Panc1 (cell line): ENCODE results near the gene LDHD. TPM values are rescaled to one million over a fixed set of nuclear protein-coding genes. Genes with fewer than 3 reads are reported as not detected.

Experiments
- ATAC-seq: fragments of 200-7000 bp; cut with Tn5 transposase; 2 replicates; pipeline ENCODE4 v1.9.1; 2020; ENCODE audit warnings: mild to moderate bottlenecking, moderate library complexity
- BruUV-seq: library from RNA; stranded (reverse); fragments of 400-500 nt; replicated peaks from 2 replicates; lab custom pipeline; 2021; lab: Mats Ljungman, UMichigan
- CTCF ChIA-PET: fragments of 300-600 bp; sonication (Branson Sonifier 250); formaldehyde crosslinking; loops from one replicate; lab custom pipeline; 2022; ENCODE audit warnings: antibody characterized with exemption; lab: Charles Lee
- POLR2A ChIA-PET: fragments of 300-600 bp; sonication (Branson Sonifier 250); formaldehyde crosslinking; loops from one replicate; lab custom pipeline; 2022; ENCODE audit warnings: antibody characterized with exemption; lab: Charles Lee
- DNase-seq: peaks from one replicate; pipeline ENCODE4 v3.0.0-alpha.2; 2010; ENCODE audit warnings: low read depth, low spot score
- H3K27ac ChIP-seq: 2 replicates; pipeline ENCODE4 v1.5.1; 2011; ENCODE audit warnings: mild to moderate bottlenecking, low read length, inconsistent platforms
- H3K27me3 ChIP-seq: fragments of 200-500 bp; sonication (Bioruptor generic); 2 replicates; pipeline ENCODE4 v1.6.0; 2014; ENCODE audit warnings: low read length, inconsistent platforms; ENCODE audit not compliant: control insufficient read depth, insufficient read depth
- H3K36me3 ChIP-seq: fragments of 200-500 bp; sonication (Bioruptor generic); 2 replicates; pipeline ENCODE4 v1.5.1; 2014; ENCODE audit warnings: inconsistent platforms, mild to moderate bottlenecking, low read length, moderate library complexity; ENCODE audit not compliant: control insufficient read depth, insufficient read depth
- H3K4me1 ChIP-seq: 2 replicates; pipeline ENCODE4 v1.5.1; 2011; ENCODE audit warnings: inconsistent platforms, mild to moderate bottlenecking, low read length, moderate library complexity; ENCODE audit not compliant: control insufficient read depth, insufficient read depth
- H3K4me3 ChIP-seq, 2 experiments: 2 replicates each; pipeline ENCODE4 v1.5.1; 2011 to 2012; ENCODE audit warnings: low read depth in 2 of 2, low read length in 2 of 2, mild to moderate bottlenecking in 2 of 2, inconsistent platforms in 1 of 2, moderate library complexity in 1 of 2
- H3K9me3 ChIP-seq: fragments of 200-500 bp; sonication (Bioruptor generic); 2 replicates; pipeline ENCODE4 v1.5.1; 2014; ENCODE audit warnings: low read depth, mild to moderate bottlenecking, inconsistent platforms, low read length, moderate library complexity; ENCODE audit not compliant: control insufficient read depth, insufficient read depth
- POLR2AphosphoS5 ChIP-seq: IDR thresholded peaks from 2 replicates; pipeline ENCODE4 v1.6.1; 2012; ENCODE audit warnings: mild to moderate bottlenecking, low read depth, low read length, moderate library complexity
- SIN3A ChIP-seq: IDR thresholded peaks from 2 replicates; pipeline ENCODE4 v1.6.1; 2012; ENCODE audit warnings: low read depth, mild to moderate bottlenecking, low read length, moderate library complexity, borderline replicate concordance; ENCODE audit not compliant: insufficient read depth
- TCF7L2 ChIP-seq: IDR thresholded peaks from 2 replicates; pipeline ENCODE4 v1.6.1; 2011; ENCODE audit warnings: mild to moderate bottlenecking, low read depth, low read length, inconsistent platforms
- in situ Hi-C: cut with HindIII; loops from 2 replicates; pipeline ENCODE4 v1.10.0; 2016; ENCODE audit warnings: low sequenced_read_pairs, low pct_unique_long_range_greater_than_20kb
- intact Hi-C: fragments of 100-400 bp; cut with micrococcal nuclease; formaldehyde crosslinking; loops from one replicate; pipeline ENCODE4 v1.10.0; 2022; ENCODE audit not compliant: unreplicated experiment
- total RNA-seq: library from RNA; stranded (reverse); gene quantifications from one replicate; pipeline ENCODE4 v1.2.1, GENCODE V29; 2021; ENCODE audit not compliant: unreplicated experiment
- TF ChIP-seq, protein P1 (sequence below), 2 experiments: IDR thresholded peaks; 2 replicates each; pipeline ENCODE4 v1.6.1; 2011 to 2012; ENCODE audit warnings: low read depth in 2 of 2, control low read depth in 1 of 2, low read length in 1 of 2, mild to moderate bottlenecking in 1 of 2, moderate library complexity in 1 of 2; ENCODE audit not compliant: insufficient read depth in 1 of 2
- TF ChIP-seq, protein P2 (sequence below): fragments of 450-650 bp; IDR thresholded peaks from 2 replicates; pipeline ENCODE4 v1.5.1; 2017; ENCODE audit warnings: mild to moderate bottlenecking

LDHD gene
- total RNA-seq, 1 experiment from 2014 or later, result 3.1 TPM

DNA sequence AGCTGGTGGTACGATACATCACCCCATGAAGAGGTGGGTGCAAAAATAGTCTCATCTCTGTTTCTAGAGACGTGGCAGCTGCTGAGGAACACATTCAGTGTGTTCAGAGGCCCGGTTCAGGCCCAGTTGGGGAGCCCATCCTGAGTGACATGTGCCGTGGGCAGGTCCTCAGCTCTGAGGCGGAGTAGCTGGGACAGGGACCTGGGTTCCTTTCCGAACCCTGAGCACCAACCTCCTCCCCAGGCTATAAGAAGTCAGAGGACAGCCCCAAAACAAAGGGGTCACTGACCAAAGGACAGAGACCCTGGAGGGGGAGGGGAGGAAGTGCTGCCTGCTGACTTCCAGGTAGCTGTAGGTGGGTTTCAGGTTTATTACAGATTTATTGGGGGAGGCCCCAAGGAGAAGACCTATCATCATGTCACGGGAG is 5.1 kb downstream of the LDHD start:
- ATAC-seq, result peak; percentile 2; the same call in 1 of the 2 replicates
- in situ Hi-C loops (no loop called here), intact Hi-C loops (loop anchor here (2.0 to 10.0 kb wide), 2 partner anchors 113 to 297 kb away; partner anchors contain the start of gene ZNRF1)
- no TSS peak for BruUV-seq
- Histone ChIP-seq H3K36me3 (no peaks in the 10 kb centered on the region), H3K4me1 (peaks cover 54% of the 10 kb centered on the region), H3K27ac (0 out of 2 replicates have a peak overlapping the region, but pooled peaks have one; percentile 29), H3K27me3 (no peaks in the 10 kb centered on the region), H3K9me3 (no peaks in the 10 kb centered on the region), H3K4me3 (no peak overlapping the region)
- TF ChIP-seq, protein P1, sequence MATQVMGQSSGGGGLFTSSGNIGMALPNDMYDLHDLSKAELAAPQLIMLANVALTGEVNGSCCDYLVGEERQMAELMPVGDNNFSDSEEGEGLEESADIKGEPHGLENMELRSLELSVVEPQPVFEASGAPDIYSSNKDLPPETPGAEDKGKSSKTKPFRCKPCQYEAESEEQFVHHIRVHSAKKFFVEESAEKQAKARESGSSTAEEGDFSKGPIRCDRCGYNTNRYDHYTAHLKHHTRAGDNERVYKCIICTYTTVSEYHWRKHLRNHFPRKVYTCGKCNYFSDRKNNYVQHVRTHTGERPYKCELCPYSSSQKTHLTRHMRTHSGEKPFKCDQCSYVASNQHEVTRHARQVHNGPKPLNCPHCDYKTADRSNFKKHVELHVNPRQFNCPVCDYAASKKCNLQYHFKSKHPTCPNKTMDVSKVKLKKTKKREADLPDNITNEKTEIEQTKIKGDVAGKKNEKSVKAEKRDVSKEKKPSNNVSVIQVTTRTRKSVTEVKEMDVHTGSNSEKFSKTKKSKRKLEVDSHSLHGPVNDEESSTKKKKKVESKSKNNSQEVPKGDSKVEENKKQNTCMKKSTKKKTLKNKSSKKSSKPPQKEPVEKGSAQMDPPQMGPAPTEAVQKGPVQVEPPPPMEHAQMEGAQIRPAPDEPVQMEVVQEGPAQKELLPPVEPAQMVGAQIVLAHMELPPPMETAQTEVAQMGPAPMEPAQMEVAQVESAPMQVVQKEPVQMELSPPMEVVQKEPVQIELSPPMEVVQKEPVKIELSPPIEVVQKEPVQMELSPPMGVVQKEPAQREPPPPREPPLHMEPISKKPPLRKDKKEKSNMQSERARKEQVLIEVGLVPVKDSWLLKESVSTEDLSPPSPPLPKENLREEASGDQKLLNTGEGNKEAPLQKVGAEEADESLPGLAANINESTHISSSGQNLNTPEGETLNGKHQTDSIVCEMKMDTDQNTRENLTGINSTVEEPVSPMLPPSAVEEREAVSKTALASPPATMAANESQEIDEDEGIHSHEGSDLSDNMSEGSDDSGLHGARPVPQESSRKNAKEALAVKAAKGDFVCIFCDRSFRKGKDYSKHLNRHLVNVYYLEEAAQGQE (IDR thresholded peaks at IDR 0.05; ENCODE audit: insufficient read depth in 1 of 2, low read depth in 2 of 2, low read length in 1 of 2), result no peak
- TF ChIP-seq, protein P2, sequence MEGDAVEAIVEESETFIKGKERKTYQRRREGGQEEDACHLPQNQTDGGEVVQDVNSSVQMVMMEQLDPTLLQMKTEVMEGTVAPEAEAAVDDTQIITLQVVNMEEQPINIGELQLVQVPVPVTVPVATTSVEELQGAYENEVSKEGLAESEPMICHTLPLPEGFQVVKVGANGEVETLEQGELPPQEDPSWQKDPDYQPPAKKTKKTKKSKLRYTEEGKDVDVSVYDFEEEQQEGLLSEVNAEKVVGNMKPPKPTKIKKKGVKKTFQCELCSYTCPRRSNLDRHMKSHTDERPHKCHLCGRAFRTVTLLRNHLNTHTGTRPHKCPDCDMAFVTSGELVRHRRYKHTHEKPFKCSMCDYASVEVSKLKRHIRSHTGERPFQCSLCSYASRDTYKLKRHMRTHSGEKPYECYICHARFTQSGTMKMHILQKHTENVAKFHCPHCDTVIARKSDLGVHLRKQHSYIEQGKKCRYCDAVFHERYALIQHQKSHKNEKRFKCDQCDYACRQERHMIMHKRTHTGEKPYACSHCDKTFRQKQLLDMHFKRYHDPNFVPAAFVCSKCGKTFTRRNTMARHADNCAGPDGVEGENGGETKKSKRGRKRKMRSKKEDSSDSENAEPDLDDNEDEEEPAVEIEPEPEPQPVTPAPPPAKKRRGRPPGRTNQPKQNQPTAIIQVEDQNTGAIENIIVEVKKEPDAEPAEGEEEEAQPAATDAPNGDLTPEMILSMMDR, result peak; percentile 51
- no peak for TF ChIP-seq TCF7L2
- ChIA-PET POLR2A (no interaction called here), CTCF (interaction anchor here (0.6 to 3.0 kb wide), 7 partner anchors 47 to 163 kb away, joined by 3 to 25 read pairs (median 5); partner anchors contain the start of genes WDR59 and ZNRF1)
- no peak for DNase-seq

DNA sequence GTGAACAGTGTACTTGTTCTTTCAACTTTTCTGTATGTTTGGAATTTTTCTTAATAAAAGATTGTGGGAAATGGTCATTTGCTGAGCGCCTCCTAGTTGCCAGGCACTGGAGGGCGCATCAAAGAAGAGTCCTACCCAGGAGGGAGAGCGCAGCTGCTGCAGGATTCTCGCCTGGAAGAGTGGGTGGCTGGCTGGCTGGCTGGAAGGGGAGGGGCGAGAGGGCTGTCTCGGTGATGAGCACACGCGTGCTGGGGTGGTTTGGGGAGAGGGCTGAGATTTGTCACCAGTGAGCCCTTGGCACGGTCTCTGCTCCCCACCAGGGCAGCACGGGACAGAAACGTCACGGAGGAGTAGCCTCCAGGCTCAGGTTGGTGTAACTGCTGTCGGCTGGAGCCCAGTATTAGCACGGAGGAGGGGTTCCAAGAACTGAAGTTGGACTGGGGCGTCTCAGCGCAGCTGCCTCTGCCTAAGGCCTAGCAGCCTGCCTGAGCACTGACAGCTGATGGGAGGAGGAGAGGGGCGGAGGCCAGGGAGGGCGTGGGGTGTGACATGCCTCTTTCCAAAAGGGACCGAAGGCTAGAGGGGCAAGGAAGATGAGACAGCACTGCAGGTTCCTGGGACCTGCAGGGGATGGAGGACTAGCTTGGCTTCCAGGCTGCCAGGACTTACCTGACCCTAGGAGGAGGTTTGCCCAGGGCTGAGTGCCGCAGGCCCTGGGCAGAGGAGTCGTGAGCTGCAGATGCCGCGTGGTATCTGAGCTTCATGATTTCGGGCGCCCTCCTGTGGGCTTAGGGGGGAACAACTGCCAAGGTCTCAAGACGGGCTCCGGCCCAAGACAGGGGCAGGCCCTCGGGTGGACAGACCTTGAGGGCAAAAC is 5.7 kb downstream of the LDHD start:
- intact Hi-C loops, result loop anchor here (2.0 to 10.0 kb wide), 2 partner anchors 112 to 296 kb away; partner anchors contain the start of gene ZNRF1
- Histone ChIP-seq H3K27ac (peak overlapping the region; percentile 86), H3K27me3 (no peaks in the 10 kb centered on the region), H3K4me1 (peaks cover 54% of the 10 kb centered on the region), H3K4me3 (peak overlapping the region; percentile 26 to 53), H3K9me3 (no peaks in the 10 kb centered on the region), H3K36me3 (no peaks in the 10 kb centered on the region)
- DNase-seq, result peak; percentile 73
- CTCF ChIA-PET, result interaction anchor here (0.5 to 3.0 kb wide), 12 partner anchors 46 to 322 kb away, joined by 3 to 25 read pairs (median 4); partner anchors contain the start of genes WDR59 and ZNRF1
- in situ Hi-C loops, result no loop called here
- peak; percentile 69 for ATAC-seq
- no peak for TF ChIP-seq TCF7L2
- TF ChIP-seq, protein P1 (IDR thresholded peaks at IDR 0.05; ENCODE audit: insufficient read depth in 1 of 2, low read depth in 2 of 2, low read length in 1 of 2), result no peak
- peak; percentile 39; the same call in 1 of the 2 replicates for TF ChIP-seq POLR2AphosphoS5
- no peak for TF ChIP-seq SIN3A
- TF ChIP-seq, protein P2, result peak; percentile 82
- BruUV-seq, result no TSS peak
- POLR2A ChIA-PET, result no interaction called here
